Measurements from ENCODE around the gene GGTA1.
"Not testable (repeated sequence)": the region's sequence is repeated elsewhere in the genome, so short reads cannot be mapped to it uniquely, and the experiment has no call there.

The GGTA1 gene

GRCh38 chr9:121441165-121441564 is 58.5 kb downstream of the GGTA1 start:
- no peak for DNase-seq (ENCODE audit: low read depth)
- no peak overlapping the region for H3K4me3 ChIP-seq (ENCODE audit: control insufficient read depth, low read depth, low read length)
- TF ChIP-seq CTCF (IDR thresholded peaks at IDR 0.05; ENCODE audit: control insufficient read depth, insufficient read depth, low read depth, low read length, missing control alignments) = no peak

GRCh38 chr9:121439711-121440664 is 59.7 kb downstream of the GGTA1 start:
- TF ChIP-seq CTCF (IDR thresholded peaks at IDR 0.05; ENCODE audit: control insufficient read depth, insufficient read depth, low read depth, low read length, missing control alignments) = peak; percentile 22
- no peak for DNase-seq (ENCODE audit: low read depth)
- no peak overlapping the region for H3K4me3 ChIP-seq (ENCODE audit: control insufficient read depth, low read depth, low read length)

- H3K4me3 ChIP-seq (ENCODE audit: control insufficient read depth, low read depth, low read length) = no peak overlapping the region
- no peak for DNase-seq (ENCODE audit: low read depth)
- TF ChIP-seq CTCF (IDR thresholded peaks at IDR 0.05; ENCODE audit: control insufficient read depth, insufficient read depth, low read depth, low read length, missing control alignments) = no peak
Observed at GRCh38 chr9:121439016-121439415, 60.6 kb downstream of the GGTA1 start.

- H3K4me3 ChIP-seq (ENCODE audit: control insufficient read depth, low read depth, low read length) = no peak overlapping the region
- no peak for DNase-seq (ENCODE audit: low read depth)
- no peak for TF ChIP-seq CTCF (IDR thresholded peaks at IDR 0.05; ENCODE audit: control insufficient read depth, insufficient read depth, low read depth, low read length, missing control alignments)
Observed at GRCh38 chr9:121437891-121438290, 61.8 kb downstream of the GGTA1 start.

- not testable (repeated sequence) for DNase-seq (ENCODE audit: low read depth); H3K4me3 ChIP-seq (ENCODE audit: control insufficient read depth, low read depth, low read length)
Observed at GRCh38 chr9:121437046-121437445, 62.6 kb downstream of the GGTA1 start.

GRCh38 chr9:121434969-121435368 is 64.7 kb downstream of the GGTA1 start:
- peak; percentile 31 for DNase-seq (ENCODE audit: low read depth)
- no peak overlapping the region for H3K4me3 ChIP-seq (ENCODE audit: control insufficient read depth, low read depth, low read length)
- TF ChIP-seq CTCF (IDR thresholded peaks at IDR 0.05; ENCODE audit: control insufficient read depth, insufficient read depth, low read depth, low read length, missing control alignments) = no peak

- DNase-seq (ENCODE audit: low read depth) = no peak
- H3K4me3 ChIP-seq (ENCODE audit: control insufficient read depth, low read depth, low read length) = no peak overlapping the region
- TF ChIP-seq CTCF (IDR thresholded peaks at IDR 0.05; ENCODE audit: control insufficient read depth, insufficient read depth, low read depth, low read length, missing control alignments) = no peak
Observed at GRCh38 chr9:121427899-121428298, 71.7 kb downstream of the GGTA1 start.
